Neural cell (in vitro differentiated cells): ENCODE results near the gene ZNF316.

Experiments
- EZH2 ChIP-seq: fragments of 200-600, 300-800 bp; shearing (Covaris generic), sonication (generic); IDR thresholded peaks from 2 replicates; pipeline ENCODE4 v1.6.1; 2014; ENCODE audit warnings: antibody characterized with exemption, low read length, borderline replicate concordance, mild to moderate bottlenecking; ENCODE audit not compliant: insufficient read depth, poor library complexity, severe bottlenecking
- POLR2AphosphoS5 ChIP-seq: IDR thresholded peaks from 2 replicates; pipeline ENCODE4 v1.6.1; 2012
- TF ChIP-seq, protein P1 (sequence below): fragments of 450-650 bp; IDR thresholded peaks from 2 replicates; pipeline ENCODE4 v1.5.1; 2014; ENCODE audit warnings: antibody characterized with exemption, mild to moderate bottlenecking, moderate library complexity; ENCODE audit not compliant: poor library complexity, severe bottlenecking

DNA sequence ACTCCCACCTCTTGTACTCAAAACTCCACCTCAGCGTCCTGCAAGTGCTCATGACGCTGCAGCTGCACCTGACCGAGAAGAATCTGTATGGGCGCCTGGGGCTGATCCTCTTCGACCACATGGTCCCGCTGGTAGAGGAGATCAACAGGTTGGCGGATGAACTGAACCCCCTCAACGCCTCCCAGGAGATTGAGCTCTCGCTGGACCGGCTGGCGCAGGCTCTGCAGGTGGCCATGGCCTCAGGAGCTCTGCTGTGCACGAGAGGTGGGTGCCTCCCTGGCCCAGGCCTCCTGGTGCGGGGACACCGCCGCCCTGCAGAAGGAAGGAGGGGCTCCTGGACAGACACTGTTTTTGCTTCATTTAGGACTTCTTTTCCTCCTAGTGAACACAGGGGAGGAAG is 37.0 kb upstream of the ZNF316 start:
- TF ChIP-seq POLR2AphosphoS5 (no peak), EZH2 (no peak)
- TF ChIP-seq, protein P1, sequence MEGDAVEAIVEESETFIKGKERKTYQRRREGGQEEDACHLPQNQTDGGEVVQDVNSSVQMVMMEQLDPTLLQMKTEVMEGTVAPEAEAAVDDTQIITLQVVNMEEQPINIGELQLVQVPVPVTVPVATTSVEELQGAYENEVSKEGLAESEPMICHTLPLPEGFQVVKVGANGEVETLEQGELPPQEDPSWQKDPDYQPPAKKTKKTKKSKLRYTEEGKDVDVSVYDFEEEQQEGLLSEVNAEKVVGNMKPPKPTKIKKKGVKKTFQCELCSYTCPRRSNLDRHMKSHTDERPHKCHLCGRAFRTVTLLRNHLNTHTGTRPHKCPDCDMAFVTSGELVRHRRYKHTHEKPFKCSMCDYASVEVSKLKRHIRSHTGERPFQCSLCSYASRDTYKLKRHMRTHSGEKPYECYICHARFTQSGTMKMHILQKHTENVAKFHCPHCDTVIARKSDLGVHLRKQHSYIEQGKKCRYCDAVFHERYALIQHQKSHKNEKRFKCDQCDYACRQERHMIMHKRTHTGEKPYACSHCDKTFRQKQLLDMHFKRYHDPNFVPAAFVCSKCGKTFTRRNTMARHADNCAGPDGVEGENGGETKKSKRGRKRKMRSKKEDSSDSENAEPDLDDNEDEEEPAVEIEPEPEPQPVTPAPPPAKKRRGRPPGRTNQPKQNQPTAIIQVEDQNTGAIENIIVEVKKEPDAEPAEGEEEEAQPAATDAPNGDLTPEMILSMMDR = no peak
